ENCODE measurements around the gene KAT7.

DNA sequence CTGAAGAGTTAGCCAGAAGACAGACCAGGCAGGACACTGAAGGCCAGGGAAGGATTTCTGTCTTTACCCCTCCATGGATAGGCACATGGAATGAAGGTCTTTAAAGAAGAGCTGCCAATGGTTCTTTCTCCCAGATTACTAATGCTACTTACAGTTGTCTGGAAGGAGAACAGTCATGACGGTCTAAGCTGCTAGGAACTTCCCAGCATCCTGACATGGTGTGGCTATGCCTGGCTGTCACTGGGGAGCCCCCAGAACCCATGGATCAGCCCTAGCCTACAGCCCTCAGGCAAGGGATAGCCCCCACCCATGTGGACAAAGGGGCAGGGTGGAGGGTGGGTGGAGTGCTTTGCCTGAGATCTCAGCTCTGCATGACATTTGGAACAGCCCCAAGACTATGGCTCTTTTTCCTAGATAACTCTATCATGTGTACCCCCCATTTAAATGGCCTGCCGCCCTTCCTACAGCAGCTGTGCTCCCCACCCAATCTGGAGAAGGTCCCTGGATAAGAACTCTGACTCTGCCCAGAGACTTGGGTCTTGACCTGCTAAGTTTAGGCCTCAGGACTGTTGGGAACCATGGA is 9.2 kb upstream of the KAT7 start:
- TF ChIP-seq, protein P1, sequence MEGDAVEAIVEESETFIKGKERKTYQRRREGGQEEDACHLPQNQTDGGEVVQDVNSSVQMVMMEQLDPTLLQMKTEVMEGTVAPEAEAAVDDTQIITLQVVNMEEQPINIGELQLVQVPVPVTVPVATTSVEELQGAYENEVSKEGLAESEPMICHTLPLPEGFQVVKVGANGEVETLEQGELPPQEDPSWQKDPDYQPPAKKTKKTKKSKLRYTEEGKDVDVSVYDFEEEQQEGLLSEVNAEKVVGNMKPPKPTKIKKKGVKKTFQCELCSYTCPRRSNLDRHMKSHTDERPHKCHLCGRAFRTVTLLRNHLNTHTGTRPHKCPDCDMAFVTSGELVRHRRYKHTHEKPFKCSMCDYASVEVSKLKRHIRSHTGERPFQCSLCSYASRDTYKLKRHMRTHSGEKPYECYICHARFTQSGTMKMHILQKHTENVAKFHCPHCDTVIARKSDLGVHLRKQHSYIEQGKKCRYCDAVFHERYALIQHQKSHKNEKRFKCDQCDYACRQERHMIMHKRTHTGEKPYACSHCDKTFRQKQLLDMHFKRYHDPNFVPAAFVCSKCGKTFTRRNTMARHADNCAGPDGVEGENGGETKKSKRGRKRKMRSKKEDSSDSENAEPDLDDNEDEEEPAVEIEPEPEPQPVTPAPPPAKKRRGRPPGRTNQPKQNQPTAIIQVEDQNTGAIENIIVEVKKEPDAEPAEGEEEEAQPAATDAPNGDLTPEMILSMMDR (conservative IDR thresholded peaks at IDR 0.05; ENCODE audit: low read depth in 2 of 2), result no peak
- TF ChIP-seq, protein P2, sequence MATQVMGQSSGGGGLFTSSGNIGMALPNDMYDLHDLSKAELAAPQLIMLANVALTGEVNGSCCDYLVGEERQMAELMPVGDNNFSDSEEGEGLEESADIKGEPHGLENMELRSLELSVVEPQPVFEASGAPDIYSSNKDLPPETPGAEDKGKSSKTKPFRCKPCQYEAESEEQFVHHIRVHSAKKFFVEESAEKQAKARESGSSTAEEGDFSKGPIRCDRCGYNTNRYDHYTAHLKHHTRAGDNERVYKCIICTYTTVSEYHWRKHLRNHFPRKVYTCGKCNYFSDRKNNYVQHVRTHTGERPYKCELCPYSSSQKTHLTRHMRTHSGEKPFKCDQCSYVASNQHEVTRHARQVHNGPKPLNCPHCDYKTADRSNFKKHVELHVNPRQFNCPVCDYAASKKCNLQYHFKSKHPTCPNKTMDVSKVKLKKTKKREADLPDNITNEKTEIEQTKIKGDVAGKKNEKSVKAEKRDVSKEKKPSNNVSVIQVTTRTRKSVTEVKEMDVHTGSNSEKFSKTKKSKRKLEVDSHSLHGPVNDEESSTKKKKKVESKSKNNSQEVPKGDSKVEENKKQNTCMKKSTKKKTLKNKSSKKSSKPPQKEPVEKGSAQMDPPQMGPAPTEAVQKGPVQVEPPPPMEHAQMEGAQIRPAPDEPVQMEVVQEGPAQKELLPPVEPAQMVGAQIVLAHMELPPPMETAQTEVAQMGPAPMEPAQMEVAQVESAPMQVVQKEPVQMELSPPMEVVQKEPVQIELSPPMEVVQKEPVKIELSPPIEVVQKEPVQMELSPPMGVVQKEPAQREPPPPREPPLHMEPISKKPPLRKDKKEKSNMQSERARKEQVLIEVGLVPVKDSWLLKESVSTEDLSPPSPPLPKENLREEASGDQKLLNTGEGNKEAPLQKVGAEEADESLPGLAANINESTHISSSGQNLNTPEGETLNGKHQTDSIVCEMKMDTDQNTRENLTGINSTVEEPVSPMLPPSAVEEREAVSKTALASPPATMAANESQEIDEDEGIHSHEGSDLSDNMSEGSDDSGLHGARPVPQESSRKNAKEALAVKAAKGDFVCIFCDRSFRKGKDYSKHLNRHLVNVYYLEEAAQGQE (IDR thresholded peaks at IDR 0.05; ENCODE audit: unreplicated experiment), result no peak
- no peak for TF ChIP-seq POLR2AphosphoS5 (IDR thresholded peaks at IDR 0.05; ENCODE audit: low read depth)
- TF ChIP-seq EZH2phosphoT487 (IDR thresholded peaks at IDR 0.05; ENCODE audit: unreplicated experiment), result no peak
- TF ChIP-seq JUNB (IDR thresholded peaks at IDR 0.05; ENCODE audit: unreplicated experiment), result no peak
- TF ChIP-seq CREB1 (CRISPR knock-in tag; IDR thresholded peaks at IDR 0.05; ENCODE audit: low read depth), result no peak
- TF ChIP-seq EZH2 (IDR thresholded peaks at IDR 0.05; ENCODE audit: low read depth, unreplicated experiment), result no peak
